Astrocyte of the cerebellum (primary cell): Measurements from ENCODE around the gene JCAD.

Source experiments
- DNase-seq: peaks from one replicate; pipeline ENCODE4 v3.0.0-alpha.2; 2011; ENCODE audit warnings: low read depth
- H3K4me3 ChIP-seq: 2 replicates; pipeline ENCODE4 v1.5.1; 2011; ENCODE audit warnings: mild to moderate bottlenecking, low read depth, low read length, moderate library complexity
- CTCF ChIP-seq: IDR thresholded peaks from 2 replicates; pipeline ENCODE4 v1.5.1; 2012; ENCODE audit warnings: low read length, low read depth, moderate library complexity, mild to moderate bottlenecking; ENCODE audit errors: missing control alignments
- in situ Hi-C: cut with HindIII; loops from 2 replicates; pipeline ENCODE4 v1.10.0; 2017; ENCODE audit warnings: low sequenced_read_pairs

The JCAD gene

DNA sequence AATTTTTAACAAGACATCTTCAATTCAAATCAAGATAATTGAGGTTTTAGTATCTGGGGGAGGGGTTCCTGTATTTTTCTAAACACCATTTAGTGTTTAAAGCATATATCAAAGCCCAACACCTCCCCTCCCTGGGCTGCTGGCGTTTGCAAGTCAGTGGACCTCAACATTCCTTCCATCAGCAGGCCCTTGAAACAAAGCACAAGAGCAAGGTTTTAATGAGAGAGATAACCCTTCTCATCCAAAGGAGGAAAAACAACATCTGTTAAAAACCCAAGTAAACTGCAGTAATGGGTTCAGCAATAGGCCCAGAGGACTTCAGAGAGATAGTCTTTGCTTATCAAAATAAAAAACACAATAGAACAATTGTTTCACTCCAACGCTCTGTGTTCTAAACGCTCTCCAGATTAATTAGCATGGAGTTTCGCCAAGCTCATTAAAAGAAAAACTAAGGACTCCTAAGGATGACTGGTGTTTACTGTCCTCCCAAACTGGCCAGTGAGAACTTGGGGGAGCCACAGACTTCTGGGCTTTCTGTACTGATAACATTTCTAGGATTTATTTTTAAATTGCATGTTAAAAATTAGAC lies 2.5 kb downstream of the JCAD start:
- no peak for TF ChIP-seq CTCF
- in situ Hi-C loops, result no loop called here

DNA sequence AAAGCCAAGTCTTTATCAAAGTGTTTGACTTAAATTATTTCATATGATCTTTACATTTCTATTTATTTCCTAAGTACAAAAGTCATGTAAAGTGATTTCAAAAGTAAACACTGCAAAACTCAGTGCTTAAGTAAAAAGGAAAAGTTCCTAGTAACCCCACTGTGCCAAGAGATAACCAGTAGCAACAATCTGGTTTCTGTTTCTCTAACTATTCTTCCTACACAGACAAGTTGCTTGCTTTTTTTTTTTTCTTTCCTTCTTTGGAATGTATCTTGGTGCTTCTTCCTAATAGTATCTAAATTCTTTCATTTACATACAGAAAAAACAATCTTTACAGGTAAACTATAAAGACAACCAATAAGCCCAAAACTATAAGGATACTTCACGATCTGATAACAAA lies 3.1 kb downstream of the JCAD start:
- no peak overlapping the region for H3K4me3 ChIP-seq
- no peak for TF ChIP-seq CTCF
- DNase-seq, result no peak
- in situ Hi-C loops, result no loop called here

More for the DNA sequence above, 2.5 kb downstream of the JCAD start:
- no peak overlapping the region for H3K4me3 ChIP-seq
- DNase-seq, result no peak

- no peak for DNase-seq
- in situ Hi-C loops, result no loop called here
- TF ChIP-seq CTCF, result no peak
- no peak overlapping the region for H3K4me3 ChIP-seq
These were observed 4.1 kb downstream of the JCAD start for GRCh38 chr10:30055226-30055662.

- no peak overlapping the region for H3K4me3 ChIP-seq
- no peak for TF ChIP-seq CTCF
- DNase-seq, result no peak
- in situ Hi-C loops, result no loop called here
These were observed 7.3 kb downstream of the JCAD start for GRCh38 chr10:30052062-30052461.

DNA sequence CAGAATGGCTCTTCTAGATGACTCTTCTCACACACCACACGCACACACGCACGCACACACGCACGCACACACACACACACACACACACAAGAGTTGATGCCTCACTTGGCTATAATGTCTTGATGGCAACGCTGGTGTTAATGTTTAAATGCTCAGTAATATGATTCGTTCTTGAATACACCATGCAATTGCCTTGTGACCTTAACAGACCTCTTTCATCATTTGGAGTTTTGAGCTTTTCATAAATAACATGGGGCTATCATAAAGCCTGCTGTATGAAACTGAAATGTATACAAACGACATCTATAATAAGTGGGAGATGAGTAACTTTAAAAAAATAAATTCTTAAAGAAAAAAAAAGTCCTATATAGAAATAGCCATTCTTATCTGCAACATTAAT lies 8.2 kb downstream of the JCAD start:
- in situ Hi-C loops, result no loop called here
- DNase-seq, result no peak
- H3K4me3 ChIP-seq, result no peak overlapping the region
- no peak for TF ChIP-seq CTCF

DNA sequence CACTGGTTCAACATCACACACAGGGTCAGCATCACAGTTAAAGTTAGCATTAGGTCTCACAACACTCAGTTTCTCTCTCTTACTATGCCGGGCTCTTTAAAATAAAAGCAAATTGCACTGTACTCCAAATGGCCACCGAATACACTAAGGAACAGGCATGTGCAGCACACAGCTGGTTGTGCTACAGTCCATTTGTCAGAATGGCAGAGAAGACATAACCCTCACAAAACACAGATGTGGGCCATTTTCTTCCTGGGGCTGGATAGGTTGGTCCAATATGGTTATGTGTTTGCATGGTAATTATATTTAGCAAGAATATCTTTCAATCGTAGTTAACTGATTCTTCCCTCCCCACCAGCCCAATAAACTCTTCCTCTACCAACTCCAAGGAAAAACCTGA lies 9.0 kb downstream of the JCAD start:
- in situ Hi-C loops, result no loop called here
- no peak for DNase-seq
- no peak for TF ChIP-seq CTCF
- H3K4me3 ChIP-seq, result no peak overlapping the region
